ENCODE data around the gene NBPF3. TPM values are rescaled to one million over a fixed set of nuclear protein-coding genes. Genes with fewer than 3 reads are reported as not detected.

Gene NBPF3
- total RNA-seq, 2 donors from 2014 or later: 4.7 to 8.0 TPM

- no peak for TF ChIP-seq CTCF (IDR thresholded peaks at IDR 0.05)
- Histone ChIP-seq H3K27ac (no peak overlapping the region), H3K9me3 (no peaks in the 10 kb centered on the region), H3K36me3 (no peaks in the 10 kb centered on the region), H3K27me3 (no peaks in the 10 kb centered on the region), H3K4me1 (no peaks in the 10 kb centered on the region), H3K4me3 (no peak overlapping the region), H3K9ac (ENCODE audit: low read depth in 2 of 2, low read length in 2 of 2) (no peak overlapping the region)
- DNase-seq: no peak
- intact Hi-C loops (cut with DNase I): no loop called here
Measured at GRCh38 chr1:21489146-21489545, 49.2 kb downstream of the NBPF3 start.

- Histone ChIP-seq H3K4me1 (no peaks in the 10 kb centered on the region), H3K9me3 (no peaks in the 10 kb centered on the region), H3K36me3 (no peaks in the 10 kb centered on the region), H3K9ac (ENCODE audit: low read depth in 2 of 2, low read length in 2 of 2) (no peak overlapping the region), H3K27me3 (no peaks in the 10 kb centered on the region), H3K27ac (no peak overlapping the region), H3K4me3 (no peak overlapping the region)
- intact Hi-C loops (cut with DNase I): loop anchor here (2.0 kb wide), 1 partner anchor 120 kb away; no protein-coding TSS in a partner anchor
- peak; percentile 39 for TF ChIP-seq CTCF (IDR thresholded peaks at IDR 0.05)
- peak; percentile 35 for DNase-seq
Measured at GRCh38 chr1:21490774-21491487, 51.0 kb downstream of the NBPF3 start.

- Histone ChIP-seq H3K27me3 (no peaks in the 10 kb centered on the region), H3K27ac (no peak overlapping the region), H3K4me1 (no peaks in the 10 kb centered on the region), H3K36me3 (no peaks in the 10 kb centered on the region), H3K9ac (ENCODE audit: low read depth in 2 of 2, low read length in 2 of 2) (no peak overlapping the region), H3K4me3 (no peak overlapping the region), H3K9me3 (no peaks in the 10 kb centered on the region)
- no peak for TF ChIP-seq CTCF (IDR thresholded peaks at IDR 0.05)
- DNase-seq: no peak
- intact Hi-C loops (cut with DNase I): loop anchor here (2.0 kb wide), 1 partner anchor 121 kb away; no protein-coding TSS in a partner anchor
Measured at GRCh38 chr1:21491488-21492355, 51.8 kb downstream of the NBPF3 start.

GRCh38 chr1:21492356-21492625 is 52.4 kb downstream of the NBPF3 start:
- no peak for DNase-seq
- H3K9me3 ChIP-seq: no peaks in the 10 kb centered on the region
- no peak overlapping the region for H3K9ac ChIP-seq (ENCODE audit: low read depth in 2 of 2, low read length in 2 of 2)
- intact Hi-C loops (cut with DNase I): no loop called here
- TF ChIP-seq CTCF (IDR thresholded peaks at IDR 0.05): no peak
- no peaks in the 10 kb centered on the region for H3K27me3 ChIP-seq
- no peak overlapping the region for H3K4me3 ChIP-seq
- no peak overlapping the region for H3K27ac ChIP-seq
- no peaks in the 10 kb centered on the region for H3K36me3 ChIP-seq
- no peaks in the 10 kb centered on the region for H3K4me1 ChIP-seq

- intact Hi-C loops (cut with DNase I): no loop called here
- Histone ChIP-seq H3K4me1 (no peaks in the 10 kb centered on the region), H3K4me3 (no peak overlapping the region), H3K27ac (no peak overlapping the region), H3K27me3 (no peaks in the 10 kb centered on the region), H3K9me3 (no peaks in the 10 kb centered on the region), H3K36me3 (no peaks in the 10 kb centered on the region), H3K9ac (ENCODE audit: low read depth in 2 of 2, low read length in 2 of 2) (no peak overlapping the region)
- no peak for DNase-seq
- no peak for TF ChIP-seq CTCF (IDR thresholded peaks at IDR 0.05)
Measured at GRCh38 chr1:21494196-21494595, 54.3 kb downstream of the NBPF3 start.
